ENCODE data around the gene UBE2G1. TPM values are rescaled to one million over a fixed set of nuclear protein-coding genes. Genes with fewer than 3 reads are reported as not detected.
A peak's percentile ranks its signal among the peaks of the same experiment; 100 is the strongest.

UBE2G1 gene
- polyA plus RNA-seq, 1 experiment, result 51.5 TPM

DNA sequence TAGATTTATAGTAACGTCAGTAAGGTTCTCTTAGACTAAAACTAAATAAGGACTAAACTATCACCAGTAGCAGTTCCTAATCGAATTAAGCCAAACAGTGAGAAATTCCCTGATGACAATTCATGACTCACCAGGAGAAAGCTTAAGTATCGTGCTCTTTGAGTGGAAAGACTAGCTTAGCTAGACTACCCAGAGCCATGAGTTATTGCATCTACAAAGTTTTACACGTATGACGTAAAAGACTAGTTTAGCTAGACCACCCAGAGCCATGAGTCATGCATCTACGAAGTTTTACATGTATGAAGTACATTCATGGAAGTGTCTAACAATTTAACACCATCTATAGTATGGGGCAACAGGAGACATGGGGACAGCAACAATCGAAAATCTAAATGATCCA, 36.6 kb downstream of the UBE2G1 start:
- peak; percentile 83 for DNase-seq (ENCODE audit: low read depth, low spot score)
- ChIA-PET POLR2A (interaction anchor here (0.7 to 1.1 kb wide), 3 partner anchors 29 to 100 kb away, joined by 3 to 4 read pairs (median 4); no protein-coding TSS in a partner anchor), CTCF (interaction anchor here (1.2 kb wide), 1 partner anchor 26 kb away, joined by 5 read pairs; no protein-coding TSS in a partner anchor)
- H3K27me3 ChIP-seq (ENCODE audit: control insufficient read depth, insufficient read depth, low read length), result no peaks in the 10 kb centered on the region
- no peak overlapping the region for H3K4me3 ChIP-seq (ENCODE audit: low read depth, low read length)
- TF ChIP-seq CTCF (IDR thresholded peaks at IDR 0.05; ENCODE audit: low read depth, low read length), result no peak
- peak overlapping the region; percentile 11 for H3K27ac ChIP-seq (ENCODE audit: low read depth, low read length)
- H3K9me3 ChIP-seq (ENCODE audit: control insufficient read depth, insufficient read depth, low read length), result peaks cover under 1% of the 10 kb centered on the region; the same call in 1 of the 2 replicates

DNA sequence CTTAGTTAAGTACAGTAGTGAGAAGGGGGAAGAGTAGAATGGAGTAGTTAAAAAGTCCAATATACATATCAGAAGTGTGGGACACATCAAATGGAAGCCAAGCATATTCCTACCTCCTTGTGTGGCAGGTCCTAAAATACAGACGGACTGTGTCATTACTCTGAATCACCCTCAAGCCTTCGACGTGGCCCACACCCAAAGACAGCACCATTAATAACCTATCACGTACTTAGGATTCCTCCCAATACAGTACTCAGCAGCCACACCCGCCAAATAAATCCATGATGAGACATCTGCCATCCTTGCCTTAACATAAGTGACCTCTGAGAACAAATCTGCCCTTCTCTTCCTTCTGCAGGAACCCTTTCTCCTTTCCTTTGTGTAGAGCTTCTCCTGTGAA, 38.9 kb downstream of the UBE2G1 start:
- Histone ChIP-seq H3K27me3 (ENCODE audit: control insufficient read depth, insufficient read depth, low read length) (no peaks in the 10 kb centered on the region), H3K4me3 (ENCODE audit: low read depth, low read length) (no peak overlapping the region), H3K9me3 (ENCODE audit: control insufficient read depth, insufficient read depth, low read length) (peaks cover 3% of the 10 kb centered on the region; the same call in 1 of the 2 replicates), H3K27ac (ENCODE audit: low read depth, low read length) (no peak overlapping the region)
- no peak for DNase-seq (ENCODE audit: low read depth, low spot score)
- TF ChIP-seq CTCF (IDR thresholded peaks at IDR 0.05; ENCODE audit: low read depth, low read length), result no peak
- ChIA-PET POLR2A (no interaction called here), CTCF (no interaction called here)

GRCh38 chr17:4326608-4327007, 39.9 kb downstream of the UBE2G1 start:
- Histone ChIP-seq H3K27me3 (ENCODE audit: control insufficient read depth, insufficient read depth, low read length) (no peaks in the 10 kb centered on the region), H3K27ac (ENCODE audit: low read depth, low read length) (no peak overlapping the region), H3K9me3 (ENCODE audit: control insufficient read depth, insufficient read depth, low read length) (peaks cover 3% of the 10 kb centered on the region; the same call in 1 of the 2 replicates), H3K4me3 (ENCODE audit: low read depth, low read length) (no peak overlapping the region)
- DNase-seq (ENCODE audit: low read depth, low spot score), result no peak
- CTCF ChIA-PET, result no interaction called here
- no peak for TF ChIP-seq CTCF (IDR thresholded peaks at IDR 0.05; ENCODE audit: low read depth, low read length)
- POLR2A ChIA-PET, result no interaction called here

- ChIA-PET POLR2A (no interaction called here), CTCF (no interaction called here)
- peaks cover 3% of the 10 kb centered on the region; the same call in 1 of the 2 replicates for H3K9me3 ChIP-seq (ENCODE audit: control insufficient read depth, insufficient read depth, low read length)
- no peak overlapping the region for H3K4me3 ChIP-seq (ENCODE audit: low read depth, low read length)
- DNase-seq (ENCODE audit: low read depth, low spot score), result no peak
- no peak for TF ChIP-seq CTCF (IDR thresholded peaks at IDR 0.05; ENCODE audit: low read depth, low read length)
- no peak overlapping the region for H3K27ac ChIP-seq (ENCODE audit: low read depth, low read length)
- no peaks in the 10 kb centered on the region for H3K27me3 ChIP-seq (ENCODE audit: control insufficient read depth, insufficient read depth, low read length)
Observed at GRCh38 chr17:4326112-4326511, 40.4 kb downstream of the UBE2G1 start.

DNA sequence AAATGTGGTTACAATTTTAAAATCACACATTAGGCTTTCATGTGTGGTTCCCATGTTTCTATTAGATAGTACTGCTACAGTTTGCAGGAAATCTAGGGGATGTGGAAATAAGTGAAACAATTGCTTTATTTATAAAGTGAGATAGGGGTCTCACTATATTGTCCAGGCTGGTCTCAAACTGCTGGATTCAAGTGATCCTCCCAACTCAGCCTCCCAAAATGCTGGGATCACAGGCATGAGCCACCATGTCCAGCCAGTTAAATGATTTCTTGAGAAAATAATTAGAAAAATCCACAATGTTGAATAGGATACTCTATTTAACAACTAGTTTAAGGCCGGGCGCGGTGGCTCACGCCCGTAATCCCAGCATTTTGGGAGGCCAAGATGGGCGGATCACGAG, 42.0 kb downstream of the UBE2G1 start:
- no peak overlapping the region for H3K4me3 ChIP-seq (ENCODE audit: low read depth, low read length)
- TF ChIP-seq CTCF (IDR thresholded peaks at IDR 0.05; ENCODE audit: low read depth, low read length), result no peak
- DNase-seq (ENCODE audit: low read depth, low spot score), result no peak
- ChIA-PET CTCF (no interaction called here), POLR2A (no interaction called here)
- H3K27me3 ChIP-seq (ENCODE audit: control insufficient read depth, insufficient read depth, low read length), result no peaks in the 10 kb centered on the region
- H3K9me3 ChIP-seq (ENCODE audit: control insufficient read depth, insufficient read depth, low read length), result peaks cover 3% of the 10 kb centered on the region; the same call in 1 of the 2 replicates
- no peak overlapping the region for H3K27ac ChIP-seq (ENCODE audit: low read depth, low read length)

Measured in AG04450 (cell line).